ENCODE measurements around the gene STARD13.

STARD13 gene

GRCh38 chr13:33132644-33133440 is 152.7 kb downstream of the STARD13 start:
- TF ChIP-seq EZH2phosphoT487 (IDR thresholded peaks at IDR 0.05; ENCODE audit: low read length): no peak
- TF ChIP-seq CTCF (IDR thresholded peaks at IDR 0.05; ENCODE audit: low read length): no peak
- no peak for TF ChIP-seq EZH2 (optimal IDR thresholded peaks at IDR 0.05; ENCODE audit: low read depth, low read length)
- H3F3A ChIP-seq (ENCODE audit: insufficient read depth, low read length): no peaks in the 10 kb centered on the region

GRCh38 chr13:33129886-33130285 is 155.7 kb downstream of the STARD13 start:
- Histone ChIP-seq H3K9me2 (replicated peaks; ENCODE audit: insufficient read depth, low read length) (no peaks in the 10 kb centered on the region), H3K79me2 (ENCODE audit: low read length) (no peaks in the 10 kb centered on the region), H3K4me3 (ENCODE audit: low read length) (no peak overlapping the region), H3K4me2 (ENCODE audit: low read depth, low read length) (no peak overlapping the region), H4K20me1 (ENCODE audit: insufficient read depth, low read length) (no peaks in the 10 kb centered on the region), H3K9ac (ENCODE audit: low read length) (no peak overlapping the region), H3F3A (ENCODE audit: insufficient read depth, low read length) (no peaks in the 10 kb centered on the region), H3K9me3 (replicated peaks; ENCODE audit: insufficient read depth, low read length) (no peaks in the 10 kb centered on the region), H2AFZ (ENCODE audit: low read length) (no peak overlapping the region), H3K4me1 (ENCODE audit: low read length) (no peaks in the 10 kb centered on the region), H3K36me3 (replicated peaks; ENCODE audit: insufficient read depth, low read length) (no peaks in the 10 kb centered on the region), H3K27ac (ENCODE audit: low read length) (no peak overlapping the region), H3K27me3 (replicated peaks; ENCODE audit: insufficient read depth, low read length) (no peaks in the 10 kb centered on the region)
- TF ChIP-seq EZH2 (optimal IDR thresholded peaks at IDR 0.05; ENCODE audit: low read depth, low read length) (no peak), EZH2phosphoT487 (IDR thresholded peaks at IDR 0.05; ENCODE audit: low read length) (no peak), CTCF (IDR thresholded peaks at IDR 0.05; ENCODE audit: low read length) (no peak)
- no peak for DNase-seq

More at GRCh38 chr13:33132644-33133440, 152.7 kb downstream of the STARD13 start:
- no peak overlapping the region for H3K9ac ChIP-seq (ENCODE audit: low read length)
- no peak overlapping the region for H3K4me2 ChIP-seq (ENCODE audit: low read depth, low read length)
- no peak overlapping the region for H3K27ac ChIP-seq (ENCODE audit: low read length)
- no peaks in the 10 kb centered on the region for H3K27me3 ChIP-seq (replicated peaks; ENCODE audit: insufficient read depth, low read length)
- H3K79me2 ChIP-seq (ENCODE audit: low read length): no peaks in the 10 kb centered on the region
- H4K20me1 ChIP-seq (ENCODE audit: insufficient read depth, low read length): no peaks in the 10 kb centered on the region
- no peak overlapping the region for H2AFZ ChIP-seq (ENCODE audit: low read length)
- H3K9me3 ChIP-seq (replicated peaks; ENCODE audit: insufficient read depth, low read length): no peaks in the 10 kb centered on the region
- no peaks in the 10 kb centered on the region for H3K4me1 ChIP-seq (ENCODE audit: low read length)
- H3K9me2 ChIP-seq (replicated peaks; ENCODE audit: insufficient read depth, low read length): no peaks in the 10 kb centered on the region
- no peak overlapping the region for H3K4me3 ChIP-seq (ENCODE audit: low read length)
- DNase-seq: no peak
- no peaks in the 10 kb centered on the region for H3K36me3 ChIP-seq (replicated peaks; ENCODE audit: insufficient read depth, low read length)

- Histone ChIP-seq H3F3A (ENCODE audit: insufficient read depth, low read length) (no peaks in the 10 kb centered on the region), H3K4me1 (ENCODE audit: low read length) (no peaks in the 10 kb centered on the region), H3K4me2 (ENCODE audit: low read depth, low read length) (no peak overlapping the region), H3K27me3 (replicated peaks; ENCODE audit: insufficient read depth, low read length) (no peaks in the 10 kb centered on the region), H3K36me3 (replicated peaks; ENCODE audit: insufficient read depth, low read length) (no peaks in the 10 kb centered on the region), H4K20me1 (ENCODE audit: insufficient read depth, low read length) (no peaks in the 10 kb centered on the region), H3K79me2 (ENCODE audit: low read length) (no peaks in the 10 kb centered on the region), H3K27ac (ENCODE audit: low read length) (no peak overlapping the region), H3K9me3 (replicated peaks; ENCODE audit: insufficient read depth, low read length) (no peaks in the 10 kb centered on the region), H3K4me3 (ENCODE audit: low read length) (no peak overlapping the region), H3K9ac (ENCODE audit: low read length) (no peak overlapping the region), H2AFZ (ENCODE audit: low read length) (no peak overlapping the region), H3K9me2 (replicated peaks; ENCODE audit: insufficient read depth, low read length) (no peaks in the 10 kb centered on the region)
- TF ChIP-seq EZH2phosphoT487 (IDR thresholded peaks at IDR 0.05; ENCODE audit: low read length) (no peak), EZH2 (optimal IDR thresholded peaks at IDR 0.05; ENCODE audit: low read depth, low read length) (no peak), CTCF (IDR thresholded peaks at IDR 0.05; ENCODE audit: low read length) (no peak)
- DNase-seq: no peak
Observed at GRCh38 chr13:33129094-33129832, 156.3 kb downstream of the STARD13 start.

Data from MM.1S (cell line).